GM12873 (cell line): ENCODE measurements around the gene MT1E.

ENCODE experiments used
- TF ChIP-seq, protein P1 (sequence below): IDR thresholded peaks from 2 replicates; pipeline ENCODE4 v1.5.1; 2012; ENCODE audit warnings: low read depth, mild to moderate bottlenecking, moderate library complexity, low read length, control low read depth; ENCODE audit not compliant: insufficient read depth; ENCODE audit errors: missing control alignments

MT1E gene

DNA sequence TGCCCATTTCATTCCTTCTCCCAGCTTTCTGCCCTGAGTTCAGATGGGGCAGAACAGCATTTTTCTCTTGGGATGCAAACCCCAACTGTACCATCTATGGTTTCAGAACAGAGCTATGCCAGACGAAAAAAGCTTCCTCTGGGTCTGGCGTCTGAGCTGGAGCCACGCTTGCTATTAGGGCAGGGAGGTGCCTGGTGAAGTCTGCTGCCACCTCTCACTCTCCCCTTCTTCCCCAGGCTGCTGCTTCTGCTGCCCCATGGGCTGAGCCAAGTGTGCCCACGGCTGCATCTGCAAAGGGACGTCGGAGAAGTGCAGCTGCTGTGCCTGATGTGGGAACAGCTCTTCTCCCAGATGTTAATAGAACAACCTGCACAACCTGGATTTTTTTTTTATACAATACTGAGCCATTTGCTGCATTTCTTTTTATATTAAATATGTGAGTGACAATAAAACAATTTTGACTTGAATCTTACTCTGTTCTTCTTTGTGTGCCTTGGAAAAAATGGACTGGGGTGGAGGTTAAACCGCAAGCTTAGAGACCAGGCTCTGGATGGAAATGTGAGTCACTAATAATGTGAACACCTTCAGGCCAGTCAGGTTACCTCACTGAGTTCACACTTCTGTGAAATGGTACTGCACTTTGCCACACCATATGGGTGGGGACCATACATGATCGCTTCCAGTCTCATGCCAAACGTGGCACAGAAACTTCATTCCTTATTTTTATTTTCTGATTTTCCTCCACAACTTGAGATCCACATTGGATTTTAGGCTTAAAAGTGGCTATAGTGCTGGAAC lies 11.2 kb downstream of the MT1E start:
- TF ChIP-seq, protein P1, sequence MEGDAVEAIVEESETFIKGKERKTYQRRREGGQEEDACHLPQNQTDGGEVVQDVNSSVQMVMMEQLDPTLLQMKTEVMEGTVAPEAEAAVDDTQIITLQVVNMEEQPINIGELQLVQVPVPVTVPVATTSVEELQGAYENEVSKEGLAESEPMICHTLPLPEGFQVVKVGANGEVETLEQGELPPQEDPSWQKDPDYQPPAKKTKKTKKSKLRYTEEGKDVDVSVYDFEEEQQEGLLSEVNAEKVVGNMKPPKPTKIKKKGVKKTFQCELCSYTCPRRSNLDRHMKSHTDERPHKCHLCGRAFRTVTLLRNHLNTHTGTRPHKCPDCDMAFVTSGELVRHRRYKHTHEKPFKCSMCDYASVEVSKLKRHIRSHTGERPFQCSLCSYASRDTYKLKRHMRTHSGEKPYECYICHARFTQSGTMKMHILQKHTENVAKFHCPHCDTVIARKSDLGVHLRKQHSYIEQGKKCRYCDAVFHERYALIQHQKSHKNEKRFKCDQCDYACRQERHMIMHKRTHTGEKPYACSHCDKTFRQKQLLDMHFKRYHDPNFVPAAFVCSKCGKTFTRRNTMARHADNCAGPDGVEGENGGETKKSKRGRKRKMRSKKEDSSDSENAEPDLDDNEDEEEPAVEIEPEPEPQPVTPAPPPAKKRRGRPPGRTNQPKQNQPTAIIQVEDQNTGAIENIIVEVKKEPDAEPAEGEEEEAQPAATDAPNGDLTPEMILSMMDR, result no peak

DNA sequence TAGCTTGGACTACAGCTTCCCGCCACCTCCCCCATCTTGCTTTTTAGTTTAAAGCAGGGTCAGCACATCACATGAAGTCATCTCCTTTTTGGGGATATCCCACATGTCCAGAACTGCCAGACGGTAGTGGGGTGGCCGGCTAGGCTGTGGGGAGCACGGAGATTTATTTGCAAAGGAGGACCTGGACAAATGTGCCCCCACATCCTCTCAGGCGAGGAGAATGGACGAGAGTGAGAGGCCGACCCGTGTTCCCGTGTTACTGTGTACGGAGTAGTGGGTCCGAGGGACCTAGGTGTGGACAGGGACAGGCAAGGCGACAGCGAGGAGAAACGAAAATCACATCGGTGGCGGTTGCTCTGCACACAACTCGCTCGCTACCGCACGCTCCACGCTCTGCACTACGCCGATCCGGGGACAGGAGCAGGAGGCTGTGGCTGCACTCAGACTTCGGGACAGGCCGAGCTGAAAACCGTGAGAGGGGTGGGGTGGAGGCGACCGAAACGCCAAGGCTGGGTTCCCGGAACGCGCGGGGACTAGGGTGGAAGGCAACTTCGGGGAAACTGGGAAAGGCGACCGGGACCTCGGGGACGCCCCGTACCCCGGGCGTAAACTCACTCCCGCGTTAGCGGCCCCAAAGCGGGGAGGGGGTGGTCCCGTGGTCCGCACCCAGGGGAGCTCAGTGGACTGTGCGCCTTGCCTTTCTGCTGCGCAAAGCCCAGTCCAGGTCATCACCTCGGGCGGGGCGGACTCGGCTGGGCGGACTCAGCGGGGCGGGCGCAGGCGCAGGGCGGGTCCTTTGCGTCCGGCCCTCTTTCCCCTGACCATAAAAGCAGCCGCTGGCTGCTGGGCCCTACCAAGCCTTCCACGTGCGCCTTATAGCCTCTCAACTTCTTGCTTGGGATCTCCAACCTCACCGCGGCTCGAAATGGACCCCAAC lies 12.5 kb downstream of the MT1E start, which contains the start of gene MT1A:
TSS of gene MT1A (plus strand) at position 853 of the 937 bp plus-strand sequence. CDS start at position 926, 73 bp downstream.
- TF ChIP-seq, protein P1, result no peak

DNA sequence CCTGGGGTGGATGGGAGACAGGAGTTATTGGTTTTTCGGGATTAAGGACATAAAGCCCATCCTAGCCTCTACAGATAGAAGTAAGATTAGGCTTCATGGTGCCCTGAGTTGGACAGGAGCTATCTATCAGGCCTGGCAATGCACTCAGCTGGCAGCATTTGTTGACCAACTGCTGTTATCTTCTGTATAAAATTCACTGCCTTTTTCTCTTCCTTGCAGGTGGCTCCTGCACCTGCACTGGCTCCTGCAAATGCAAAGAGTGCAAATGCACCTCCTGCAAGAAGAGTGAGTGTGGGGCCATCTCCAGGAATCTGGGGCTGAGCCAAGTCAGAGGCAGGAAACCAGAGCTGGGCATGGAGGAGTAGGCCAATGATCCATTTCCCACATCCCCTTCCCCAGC lies 13.5 kb downstream of the MT1E start:
- TF ChIP-seq, protein P1, result no peak

DNA sequence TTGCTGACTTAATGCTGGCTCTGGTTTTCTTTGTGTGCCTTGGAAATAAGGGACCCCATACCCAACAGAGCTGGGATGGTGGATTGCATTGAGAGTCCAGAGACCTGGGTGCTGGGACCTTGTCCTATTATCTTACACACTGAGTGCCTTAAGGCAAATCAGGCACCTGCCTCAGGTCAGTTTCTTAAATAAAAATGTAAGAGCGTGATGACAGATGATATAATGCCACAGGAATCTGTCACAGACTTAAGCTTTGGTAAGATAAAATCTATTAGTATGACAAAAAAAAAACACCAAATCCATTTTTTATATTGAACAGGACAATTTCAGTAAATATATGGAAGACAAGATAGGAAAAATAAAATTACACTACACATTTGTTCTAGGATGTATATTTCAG lies 14.5 kb downstream of the MT1E start:
- TF ChIP-seq, protein P1, result no peak

DNA sequence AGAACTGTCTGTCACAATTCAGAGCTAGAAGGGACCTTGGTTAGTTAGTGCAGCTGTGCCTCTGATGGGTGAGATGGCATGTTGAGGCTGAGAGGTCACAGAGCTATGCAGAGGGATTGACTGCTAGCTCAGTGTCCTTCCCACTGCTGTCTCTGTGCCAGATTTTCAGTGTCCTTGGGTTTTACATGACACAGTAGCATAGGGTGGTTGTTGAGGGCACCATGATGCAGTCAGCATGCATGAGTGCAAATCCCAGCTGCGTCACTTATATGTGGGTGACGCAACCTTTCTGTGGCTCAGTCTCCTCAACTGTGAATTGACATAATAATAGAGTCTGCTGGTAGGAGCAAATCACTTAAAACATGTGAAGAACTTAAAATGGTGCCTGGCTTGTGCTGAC lies 15.6 kb downstream of the MT1E start:
- TF ChIP-seq, protein P1, result no peak

DNA sequence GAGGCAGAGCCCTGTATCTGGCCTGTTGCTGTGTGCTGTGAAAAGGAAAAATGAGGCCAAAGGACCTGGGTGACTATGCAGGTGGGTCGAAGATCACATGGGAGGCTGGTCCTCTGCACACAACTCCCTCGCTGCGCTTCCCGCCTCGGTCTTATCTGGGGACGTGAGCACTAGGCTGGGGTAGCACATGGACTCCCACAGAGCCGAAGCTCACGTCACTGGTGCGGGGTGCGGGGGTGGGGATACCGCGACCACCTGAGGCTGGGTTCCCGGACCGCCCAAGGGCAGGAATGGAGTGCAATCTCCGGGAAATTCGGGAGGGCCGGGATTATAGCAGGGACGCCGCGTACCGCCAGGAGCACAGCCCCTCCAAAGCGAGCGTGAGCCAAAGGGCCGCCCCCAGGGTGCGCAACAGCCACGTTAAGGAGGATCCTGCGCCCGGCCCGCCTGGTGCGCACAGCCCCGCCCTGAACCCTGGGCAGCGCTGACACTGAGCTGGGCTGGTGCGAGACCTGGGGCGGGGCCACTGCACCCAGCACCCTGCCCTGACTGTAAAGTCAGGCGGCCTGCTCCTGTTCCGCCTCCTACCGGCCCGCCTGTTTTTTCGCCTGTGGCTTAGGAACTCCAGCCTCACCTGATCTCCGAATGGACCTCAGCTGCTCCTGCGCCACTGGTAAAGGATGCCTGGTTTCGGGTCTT lies 17.6 kb downstream of the MT1E start:
- TF ChIP-seq, protein P1, result peak; percentile 15
